HG03103 (cell line): Measurements from ENCODE around the gene TPBG.
"Not testable (repeated sequence)": the region's sequence is repeated elsewhere in the genome, so short reads cannot be mapped to it uniquely, and the experiment has no call there.

Experiments used
- ATAC-seq: cut with Tn5 transposase; IDR thresholded peaks from one replicate; pipeline ENCODE4 v1.9.1; 2021; ENCODE audit warnings: low read depth; ENCODE audit not compliant: unreplicated experiment

TPBG gene

GRCh38 chr6:82372656-82373055, 9.0 kb downstream of the TPBG start:
- ATAC-seq: no peak

- no peak for ATAC-seq
Measured at GRCh38 chr6:82374516-82374915, 10.9 kb downstream of the TPBG start.

- no peak for ATAC-seq
Measured at GRCh38 chr6:82376636-82377035, 13.0 kb downstream of the TPBG start.

GRCh38 chr6:82380566-82381185, 17.1 kb downstream of the TPBG start:
- ATAC-seq: no peak

GRCh38 chr6:82381278-82381677, 17.7 kb downstream of the TPBG start:
- peak; percentile 67 for ATAC-seq

GRCh38 chr6:82385102-82385501, 21.5 kb downstream of the TPBG start:
- ATAC-seq: no peak

- no peak for ATAC-seq
Measured at GRCh38 chr6:82385546-82385945, 21.9 kb downstream of the TPBG start.

GRCh38 chr6:82385961-82386360, 22.3 kb downstream of the TPBG start:
- ATAC-seq: no peak

- not testable (repeated sequence) for ATAC-seq
Measured at GRCh38 chr6:82394770-82395169, 31.2 kb downstream of the TPBG start.

GRCh38 chr6:82396964-82397751, 33.5 kb downstream of the TPBG start:
- no peak for ATAC-seq

- ATAC-seq: no peak
Measured at GRCh38 chr6:82397962-82398692, 34.5 kb downstream of the TPBG start.

GRCh38 chr6:82408952-82409431, 45.4 kb downstream of the TPBG start:
- no peak for ATAC-seq

GRCh38 chr6:82410151-82410648, 46.6 kb downstream of the TPBG start:
- ATAC-seq: no peak

- no peak for ATAC-seq
Measured at GRCh38 chr6:82413868-82414267, 50.3 kb downstream of the TPBG start.

GRCh38 chr6:82415820-82416219, 52.2 kb downstream of the TPBG start:
- no peak for ATAC-seq

- no peak for ATAC-seq
Measured at GRCh38 chr6:82416346-82416745, 52.7 kb downstream of the TPBG start.
